ENCODE results near the gene TOR1A.

TOR1A gene

GRCh38 chr9:129852579-129852978 is 28.6 kb upstream of the TOR1A start:
- DNase-seq, result no peak

- DNase-seq, result no peak
These were observed 27.9 kb upstream of the TOR1A start for GRCh38 chr9:129851821-129852220.

- DNase-seq, result no peak
These were observed 27.1 kb upstream of the TOR1A start for GRCh38 chr9:129850821-129851550.

- DNase-seq, result no peak
These were observed 26.0 kb upstream of the TOR1A start for GRCh38 chr9:129849901-129850300.

GRCh38 chr9:129848712-129849441 is 24.9 kb upstream of the TOR1A start:
- no peak for DNase-seq

GRCh38 chr9:129845373-129845772 is 21.4 kb upstream of the TOR1A start:
- no peak for DNase-seq

- no peak for DNase-seq
These were observed 17.1 kb upstream of the TOR1A start for GRCh38 chr9:129841071-129841470.

- no peak for DNase-seq
These were observed 16.1 kb upstream of the TOR1A start for GRCh38 chr9:129840034-129840433.

- peak in 2 of 4 experiments; percentile 16 to 28 for DNase-seq
These were observed 15.5 kb upstream of the TOR1A start for GRCh38 chr9:129839324-129840023.

GRCh38 chr9:129838707-129839259 is 14.8 kb upstream of the TOR1A start:
- DNase-seq, result peak; percentile 53 to 84 (median 66)

GRCh38 chr9:129836311-129837007 is 12.5 kb upstream of the TOR1A start:
- DNase-seq, result peak; percentile 7 to 42 (median 24)

GRCh38 chr9:129835860-129836223 is 11.9 kb upstream of the TOR1A start:
- DNase-seq, result peak in 1 of 4 experiments; percentile 25

- DNase-seq, result peak; percentile 98 to 100 (median 99)
These were observed 11.4 kb upstream of the TOR1A start, which contains the start of the genes C9orf78 and USP20 for GRCh38 chr9:129835128-129835859. Gene C9orf78 (minus strand): TSS chr9:129835275. CDS start chr9:129835221, 54 bp downstream. Gene USP20 (plus strand): TSS chr9:129835458. CDS start chr9:129852556, 17,098 bp downstream.

GRCh38 chr9:129834489-129835127 is 10.7 kb upstream of the TOR1A start:
- DNase-seq, result peak; percentile 11 to 64 (median 40)

- peak in 2 of 4 experiments; percentile 21 to 28 for DNase-seq
These were observed 9.0 kb upstream of the TOR1A start for GRCh38 chr9:129832982-129833381.

- no peak for DNase-seq
These were observed 5.0 kb upstream of the TOR1A start for GRCh38 chr9:129828969-129829368.

- DNase-seq, result no peak
These were observed 4.1 kb upstream of the TOR1A start for GRCh38 chr9:129828051-129828450.

- DNase-seq, result no peak
These were observed 2.8 kb upstream of the TOR1A start for GRCh38 chr9:129826759-129827158.

GRCh38 chr9:129826344-129826743 is 2.4 kb upstream of the TOR1A start:
- no peak for DNase-seq

- DNase-seq, result peak in 1 of 4 experiments; percentile 34
These were observed 398 bp downstream of the TOR1A start for GRCh38 chr9:129823542-129823934.
